HUES48 (cell line): ENCODE results near the gene HLCS.

Experiments used
- H3K27ac ChIP-seq: one replicate; pipeline ENCODE4 v1.7.0; 2013; ENCODE audit warnings: low read depth, low read length, inconsistent platforms
- H3K27me3 ChIP-seq: 2 replicates; pipeline ENCODE4 v1.6.1; 2013; ENCODE audit warnings: mild to moderate bottlenecking, low read length; ENCODE audit not compliant: control insufficient read depth, insufficient read depth
- H3K36me3 ChIP-seq: 2 replicates; pipeline ENCODE4 v1.6.1; 2013; ENCODE audit warnings: low read length; ENCODE audit not compliant: control insufficient read depth, insufficient read depth
- H3K4me1 ChIP-seq: 2 replicates; pipeline ENCODE4 v1.6.1; 2013; ENCODE audit warnings: mild to moderate bottlenecking, low read length; ENCODE audit not compliant: control insufficient read depth, insufficient read depth
- H3K4me3 ChIP-seq: 2 replicates; pipeline ENCODE4 v1.5.1; 2013; ENCODE audit warnings: mild to moderate bottlenecking, low read depth, low read length
- H3K9ac ChIP-seq: 2 replicates; pipeline ENCODE4 v1.6.1; 2013; ENCODE audit warnings: mild to moderate bottlenecking, low read depth, low read length, moderate library complexity
- H3K9me3 ChIP-seq: 2 replicates; pipeline ENCODE4 v1.6.1; 2013; ENCODE audit warnings: low read length; ENCODE audit not compliant: control insufficient read depth, insufficient read depth

HLCS gene

GRCh38 chr21:36738489-36739126, 227.9 kb downstream of the HLCS start:
- Histone ChIP-seq H3K9me3 (no peaks in the 10 kb centered on the region), H3K4me1 (no peaks in the 10 kb centered on the region), H3K4me3 (no peak overlapping the region), H3K27me3 (no peaks in the 10 kb centered on the region), H3K27ac (no peak overlapping the region), H3K9ac (no peak overlapping the region), H3K36me3 (no peaks in the 10 kb centered on the region)

GRCh38 chr21:36735724-36736320, 230.6 kb downstream of the HLCS start:
- Histone ChIP-seq H3K4me1 (no peaks in the 10 kb centered on the region), H3K9ac (no peak overlapping the region), H3K27me3 (no peaks in the 10 kb centered on the region), H3K9me3 (no peaks in the 10 kb centered on the region), H3K27ac (no peak overlapping the region), H3K36me3 (no peaks in the 10 kb centered on the region), H3K4me3 (no peak overlapping the region)

- no peak overlapping the region for H3K9ac ChIP-seq
- H3K4me3 ChIP-seq, result no peak overlapping the region
- H3K9me3 ChIP-seq, result no peaks in the 10 kb centered on the region
- H3K36me3 ChIP-seq, result no peaks in the 10 kb centered on the region
- no peaks in the 10 kb centered on the region for H3K4me1 ChIP-seq
- no peaks in the 10 kb centered on the region for H3K27me3 ChIP-seq
- no peak overlapping the region for H3K27ac ChIP-seq
These were observed 231.3 kb downstream of the HLCS start for GRCh38 chr21:36735201-36735515.

GRCh38 chr21:36734367-36735200, 231.9 kb downstream of the HLCS start:
- Histone ChIP-seq H3K9me3 (no peaks in the 10 kb centered on the region), H3K9ac (no peak overlapping the region), H3K4me1 (no peaks in the 10 kb centered on the region), H3K27ac (no peak overlapping the region), H3K4me3 (no peak overlapping the region), H3K27me3 (no peaks in the 10 kb centered on the region), H3K36me3 (no peaks in the 10 kb centered on the region)

- no peaks in the 10 kb centered on the region for H3K36me3 ChIP-seq
- H3K27ac ChIP-seq, result no peak overlapping the region
- no peaks in the 10 kb centered on the region for H3K9me3 ChIP-seq
- H3K27me3 ChIP-seq, result no peaks in the 10 kb centered on the region
- no peaks in the 10 kb centered on the region for H3K4me1 ChIP-seq
- no peak overlapping the region for H3K4me3 ChIP-seq
- no peak overlapping the region for H3K9ac ChIP-seq
These were observed 232.6 kb downstream of the HLCS start for GRCh38 chr21:36733857-36734256.

GRCh38 chr21:36732761-36733160, 233.7 kb downstream of the HLCS start:
- Histone ChIP-seq H3K4me3 (no peak overlapping the region), H3K4me1 (no peaks in the 10 kb centered on the region), H3K36me3 (no peaks in the 10 kb centered on the region), H3K27ac (no peak overlapping the region), H3K9me3 (no peaks in the 10 kb centered on the region), H3K27me3 (no peaks in the 10 kb centered on the region), H3K9ac (no peak overlapping the region)

- no peaks in the 10 kb centered on the region for H3K36me3 ChIP-seq
These were observed 234.3 kb downstream of the HLCS start for GRCh38 chr21:36732217-36732616.

GRCh38 chr21:36730291-36731281, 235.9 kb downstream of the HLCS start:
- Histone ChIP-seq H3K4me3 (no peak overlapping the region), H3K27me3 (no peaks in the 10 kb centered on the region), H3K36me3 (no peaks in the 10 kb centered on the region), H3K9me3 (no peaks in the 10 kb centered on the region), H3K9ac (no peak overlapping the region), H3K27ac (no peak overlapping the region), H3K4me1 (no peaks in the 10 kb centered on the region)

More at GRCh38 chr21:36732217-36732616, 234.3 kb downstream of the HLCS start:
- no peak overlapping the region for H3K27ac ChIP-seq
- no peaks in the 10 kb centered on the region for H3K9me3 ChIP-seq
- no peak overlapping the region for H3K4me3 ChIP-seq
- H3K27me3 ChIP-seq, result no peaks in the 10 kb centered on the region
- no peak overlapping the region for H3K9ac ChIP-seq
- no peaks in the 10 kb centered on the region for H3K4me1 ChIP-seq

GRCh38 chr21:36729310-36729970, 237.0 kb downstream of the HLCS start:
- no peaks in the 10 kb centered on the region for H3K27me3 ChIP-seq

GRCh38 chr21:36728371-36729111, 237.9 kb downstream of the HLCS start:
- H3K36me3 ChIP-seq, result no peaks in the 10 kb centered on the region
- H3K27ac ChIP-seq, result no peak overlapping the region
- no peak overlapping the region for H3K9ac ChIP-seq
- no peaks in the 10 kb centered on the region for H3K27me3 ChIP-seq
- H3K4me1 ChIP-seq, result no peaks in the 10 kb centered on the region
- no peaks in the 10 kb centered on the region for H3K9me3 ChIP-seq
- H3K4me3 ChIP-seq, result no peak overlapping the region

More at GRCh38 chr21:36729310-36729970, 237.0 kb downstream of the HLCS start:
- Histone ChIP-seq H3K36me3 (no peaks in the 10 kb centered on the region), H3K9ac (no peak overlapping the region), H3K4me3 (no peak overlapping the region), H3K9me3 (no peaks in the 10 kb centered on the region), H3K27ac (no peak overlapping the region), H3K4me1 (no peaks in the 10 kb centered on the region)
